Measurements from ENCODE around the gene DNASE2. TPM values are rescaled to one million over a fixed set of nuclear protein-coding genes. Genes with fewer than 3 reads are reported as not detected.
"Not testable (repeated sequence)": the region's sequence is repeated elsewhere in the genome, so short reads cannot be mapped to it uniquely, and the experiment has no call there.

DNASE2 gene
- total RNA-seq, 1 experiment from 2014 or later, result 16.4 TPM

DNA sequence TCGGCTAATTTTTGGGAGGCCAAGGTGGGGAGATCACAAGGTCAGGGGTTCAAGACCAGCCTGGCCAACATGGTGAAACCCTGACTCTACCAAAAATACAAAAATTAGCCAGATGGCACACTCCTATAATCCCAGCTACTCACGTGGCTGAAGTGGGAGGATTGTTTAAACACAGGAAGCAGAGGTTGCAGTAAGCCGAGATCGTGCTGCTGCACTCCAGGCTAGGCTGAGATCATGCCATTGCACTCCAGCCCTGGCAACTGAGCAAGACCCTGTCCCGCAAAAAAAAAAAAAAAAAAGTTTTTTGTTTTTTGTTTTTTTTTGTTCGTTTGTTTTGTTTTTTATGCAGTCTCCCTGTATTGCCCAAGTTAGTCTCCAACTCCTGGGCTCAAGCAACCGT lies 21.7 kb downstream of the DNASE2 start:
- H3K36me3 ChIP-seq, result no peaks in the 10 kb centered on the region
- no peaks in the 10 kb centered on the region for H3K27me3 ChIP-seq
- no peak overlapping the region for H3K4me3 ChIP-seq
- H3K4me1 ChIP-seq, result no peaks in the 10 kb centered on the region
- DNase-seq, result no peak
- H3K9me3 ChIP-seq (replicated peaks), result no peaks in the 10 kb centered on the region
- H3K27ac ChIP-seq, result no peak overlapping the region

DNA sequence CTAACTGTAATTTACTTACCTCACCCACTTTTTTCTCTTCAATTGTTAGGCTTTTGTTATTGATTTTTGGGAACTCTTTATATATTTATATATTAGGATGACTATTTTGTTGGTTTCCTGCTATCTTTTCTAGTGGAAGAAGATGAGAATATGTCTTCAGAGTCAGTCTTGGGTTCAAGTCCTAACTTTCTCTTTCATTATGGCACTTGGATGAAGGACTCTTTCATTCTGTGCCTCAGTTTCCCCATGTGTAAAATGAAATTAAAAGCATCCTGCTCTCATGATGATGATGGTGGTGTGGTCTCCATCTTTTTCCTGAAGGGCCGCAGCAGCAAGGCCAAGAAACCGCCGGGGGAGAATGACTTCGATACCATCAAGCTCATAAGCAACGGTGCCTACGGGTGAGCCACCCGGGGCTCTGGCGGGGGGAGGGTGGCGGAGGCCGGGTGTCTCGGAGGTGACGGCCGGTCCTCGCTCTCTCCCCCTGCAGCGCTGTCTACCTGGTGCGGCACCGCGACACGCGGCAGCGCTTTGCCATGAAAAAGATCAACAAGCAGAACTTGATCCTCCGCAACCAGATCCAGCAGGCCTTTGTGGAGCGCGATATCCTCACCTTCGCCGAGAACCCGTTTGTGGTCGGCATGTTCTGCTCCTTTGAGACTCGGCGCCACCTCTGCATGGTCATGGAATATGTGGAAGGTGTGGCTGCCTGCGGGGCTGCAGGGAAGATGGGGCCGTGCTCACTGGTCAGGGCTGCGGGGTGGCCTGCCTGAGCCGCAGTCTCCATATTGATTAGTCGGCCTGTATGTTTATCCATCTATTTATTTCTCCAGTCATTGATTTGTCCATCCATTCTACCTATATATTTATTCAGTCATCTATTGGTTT lies 23.0 kb downstream of the DNASE2 start:
- Histone ChIP-seq H3K27me3 (no peaks in the 10 kb centered on the region), H3K9me3 (replicated peaks) (no peaks in the 10 kb centered on the region), H3K27ac (no peak overlapping the region), H3K36me3 (no peaks in the 10 kb centered on the region), H3K4me3 (no peak overlapping the region), H3K4me1 (no peaks in the 10 kb centered on the region)
- no peak for DNase-seq

DNA sequence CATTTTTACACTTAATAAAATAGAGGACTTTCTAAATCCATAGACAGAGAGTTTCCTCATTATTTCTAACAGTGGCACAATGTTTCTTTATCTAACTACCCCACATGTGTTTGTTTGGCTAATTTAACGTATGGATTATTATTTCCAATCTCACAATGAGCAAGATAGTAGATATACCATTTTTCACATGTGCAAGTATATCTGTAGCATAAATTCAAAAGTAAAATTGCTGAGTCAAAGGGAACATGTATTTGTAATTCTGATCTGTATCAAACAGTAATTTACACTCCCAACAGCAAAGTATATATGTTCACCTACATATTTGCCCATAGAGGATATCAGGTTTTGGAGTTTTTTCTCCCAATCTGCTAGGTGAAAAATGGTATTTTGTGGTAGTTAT lies 24.6 kb downstream of the DNASE2 start:
- Histone ChIP-seq H3K27me3 (no peaks in the 10 kb centered on the region), H3K4me3 (no peak overlapping the region), H3K9me3 (replicated peaks) (no peaks in the 10 kb centered on the region), H3K36me3 (no peaks in the 10 kb centered on the region), H3K4me1 (no peaks in the 10 kb centered on the region), H3K27ac (no peak overlapping the region)
- no peak for DNase-seq

DNA sequence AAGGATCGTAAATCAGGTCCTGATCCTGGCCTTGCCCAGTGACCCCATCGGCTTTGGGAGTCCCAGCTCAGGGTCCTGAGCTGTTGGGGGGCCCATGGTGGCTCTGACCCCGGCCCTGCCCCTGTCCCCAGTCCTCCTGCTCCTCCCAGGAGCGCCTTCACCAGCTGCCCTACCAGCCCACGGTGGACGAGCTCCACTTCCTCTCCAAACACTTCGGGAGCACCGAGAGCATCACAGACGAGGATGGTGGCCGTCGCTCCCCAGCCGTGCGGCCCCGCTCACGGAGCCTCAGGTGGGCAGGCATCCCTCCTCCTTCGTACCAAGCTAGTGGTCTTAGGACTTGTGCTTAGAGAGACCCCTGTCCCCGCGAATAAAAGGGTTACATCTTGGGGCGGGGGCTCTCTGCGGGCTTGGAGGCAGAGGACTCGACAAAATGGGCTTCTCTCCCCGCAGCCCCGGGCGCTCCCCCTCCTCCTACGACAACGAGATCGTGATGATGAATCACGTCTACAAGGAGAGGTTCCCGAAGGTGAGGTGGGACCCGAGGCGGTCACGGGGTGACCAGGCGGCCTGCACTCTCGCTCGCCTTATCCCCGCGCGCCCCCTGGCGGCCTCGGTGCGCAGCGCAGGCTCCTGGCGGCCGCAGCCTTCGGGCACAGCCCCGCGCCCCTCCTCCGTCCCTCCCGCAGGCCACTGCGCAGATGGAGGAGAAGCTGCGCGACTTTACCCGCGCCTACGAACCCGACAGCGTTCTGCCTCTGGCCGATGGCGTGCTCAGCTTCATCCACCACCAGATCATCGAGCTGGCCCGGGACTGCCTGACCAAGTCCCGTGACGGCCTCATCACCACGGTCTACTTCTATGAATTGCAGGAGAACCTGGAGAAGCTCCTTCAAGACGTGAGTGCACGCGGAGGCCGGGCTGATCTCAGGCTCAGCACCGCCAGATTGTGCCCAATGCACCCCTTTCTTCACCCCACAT lies 33.8 kb downstream of the DNASE2 start:
- DNase-seq, result peak; percentile 85 to 90
- Histone ChIP-seq H3K4me3 (no peak overlapping the region), H3K27me3 (no peaks in the 10 kb centered on the region), H3K9me3 (replicated peaks) (no peaks in the 10 kb centered on the region), H3K27ac (no peak overlapping the region), H3K36me3 (no peaks in the 10 kb centered on the region), H3K4me1 (no peaks in the 10 kb centered on the region)

DNA sequence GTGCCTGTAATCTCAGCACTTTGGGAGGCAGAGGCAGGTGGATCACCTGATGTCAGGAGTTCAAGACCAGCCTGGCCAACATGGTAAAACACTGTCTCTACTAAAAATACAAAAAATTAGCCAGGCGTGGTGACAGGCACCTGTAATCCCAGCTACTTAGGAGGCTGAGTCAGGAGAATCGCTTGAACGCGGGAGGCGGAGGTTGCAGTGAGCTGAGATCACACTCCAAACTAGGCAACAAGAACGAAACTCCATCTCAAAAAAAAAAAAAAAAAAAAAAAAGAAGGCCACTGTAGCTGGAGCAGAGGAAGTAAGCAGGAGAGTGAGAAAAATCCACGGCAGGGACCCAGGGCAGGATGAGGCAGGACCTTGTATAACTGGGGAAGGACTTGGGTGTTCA lies 34.6 kb downstream of the DNASE2 start:
- H3K9me3 ChIP-seq (replicated peaks); H3K36me3 ChIP-seq; H3K4me3 ChIP-seq; H3K4me1 ChIP-seq; H3K27me3 ChIP-seq; DNase-seq; H3K27ac ChIP-seq: not testable (repeated sequence)

DNA sequence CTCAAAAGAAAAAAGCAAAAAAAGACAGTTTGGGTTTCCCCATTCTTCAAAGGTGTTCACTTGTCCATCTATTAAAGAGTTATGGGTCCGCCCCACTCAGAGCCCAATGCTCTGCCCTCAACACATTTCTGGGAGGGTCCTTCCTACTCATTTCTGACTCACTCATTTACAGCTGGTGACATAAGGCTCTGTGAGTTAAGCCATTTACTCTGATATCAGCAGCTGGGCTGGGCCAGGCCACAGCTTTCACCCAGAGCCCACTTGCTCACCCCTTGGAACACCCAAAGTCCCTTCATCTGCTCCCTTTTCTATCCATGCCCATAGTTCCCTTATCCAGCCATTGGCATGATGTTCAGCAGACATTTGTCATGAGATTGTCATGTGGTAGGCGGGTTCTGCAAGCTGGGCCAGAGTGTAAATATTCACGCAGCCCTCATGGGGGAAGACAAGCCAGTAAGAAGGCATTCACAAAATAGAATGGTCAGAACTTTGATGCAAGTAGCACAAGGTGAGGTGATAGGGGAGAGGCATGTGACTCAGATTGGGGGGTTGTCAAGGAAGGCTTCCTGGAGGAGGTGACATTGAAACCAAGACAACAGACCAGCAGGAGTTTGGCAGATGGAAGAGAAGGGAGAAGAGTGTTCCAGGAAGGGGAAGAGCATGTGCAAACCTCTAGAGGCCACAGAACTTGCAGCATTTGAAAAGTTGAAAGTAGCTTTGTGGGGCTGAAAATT lies 37.1 kb downstream of the DNASE2 start:
- DNase-seq, result no peak
- H3K27me3 ChIP-seq, result peaks cover 5% of the 10 kb centered on the region; the same call in 1 of the 2 replicates
- H3K36me3 ChIP-seq, result no peaks in the 10 kb centered on the region
- no peaks in the 10 kb centered on the region for H3K4me1 ChIP-seq
- no peaks in the 10 kb centered on the region for H3K9me3 ChIP-seq (replicated peaks)
- H3K4me3 ChIP-seq, result no peak overlapping the region
- H3K27ac ChIP-seq, result no peak overlapping the region

DNA sequence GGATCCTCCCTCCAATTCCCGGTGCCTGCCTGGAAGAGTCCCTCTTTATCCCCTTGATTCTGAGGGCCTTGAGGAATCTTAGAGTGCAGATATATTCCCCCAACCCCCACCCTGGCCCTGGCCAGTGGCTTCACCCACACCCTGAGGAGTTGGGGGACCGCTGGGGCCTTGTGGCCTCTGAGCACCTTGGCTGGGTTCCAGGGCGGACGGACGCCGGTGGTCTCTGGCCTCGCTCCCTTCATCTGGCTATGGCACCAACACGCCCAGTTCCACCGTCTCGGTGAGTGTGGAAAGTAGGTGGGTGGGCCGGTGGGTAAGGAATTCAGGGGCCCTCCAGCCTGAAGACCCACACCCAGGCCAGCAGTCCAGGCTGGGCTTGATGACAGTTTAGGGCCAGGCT lies 37.9 kb downstream of the DNASE2 start:
- H3K36me3 ChIP-seq, result no peaks in the 10 kb centered on the region
- no peak overlapping the region for H3K27ac ChIP-seq
- peaks cover 6% of the 10 kb centered on the region; the same call in 1 of the 2 replicates for H3K27me3 ChIP-seq

DNA sequence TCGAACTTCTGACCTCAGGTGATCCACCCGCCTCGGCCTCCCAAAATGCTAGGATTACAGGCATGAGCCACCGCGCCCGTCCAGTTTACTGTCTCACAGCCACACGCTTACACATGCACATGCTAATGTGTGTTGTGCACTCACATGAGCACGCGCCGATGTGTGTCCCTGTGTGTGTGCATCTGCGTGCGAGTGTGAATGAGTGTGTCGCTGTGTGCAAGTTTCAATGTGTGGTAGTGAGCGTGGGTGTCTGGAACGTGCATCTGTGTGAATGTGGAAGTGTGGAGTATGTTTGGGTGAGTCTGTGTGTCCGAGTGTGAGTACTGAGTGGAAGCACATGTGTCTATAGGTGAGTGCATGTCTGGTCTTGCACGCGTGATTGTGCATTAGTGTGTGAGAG lies 38.7 kb downstream of the DNASE2 start:
- DNase-seq, result no peak
- Histone ChIP-seq H3K27me3 (peaks cover 10% of the 10 kb centered on the region; the same call in 1 of the 2 replicates), H3K36me3 (no peaks in the 10 kb centered on the region), H3K4me3 (no peak overlapping the region), H3K27ac (no peak overlapping the region), H3K9me3 (replicated peaks) (no peaks in the 10 kb centered on the region), H3K4me1 (no peaks in the 10 kb centered on the region)

More for the DNA sequence above, 37.9 kb downstream of the DNASE2 start:
- no peaks in the 10 kb centered on the region for H3K9me3 ChIP-seq (replicated peaks)
- DNase-seq, result no peak
- no peak overlapping the region for H3K4me3 ChIP-seq
- H3K4me1 ChIP-seq, result no peaks in the 10 kb centered on the region

DNA sequence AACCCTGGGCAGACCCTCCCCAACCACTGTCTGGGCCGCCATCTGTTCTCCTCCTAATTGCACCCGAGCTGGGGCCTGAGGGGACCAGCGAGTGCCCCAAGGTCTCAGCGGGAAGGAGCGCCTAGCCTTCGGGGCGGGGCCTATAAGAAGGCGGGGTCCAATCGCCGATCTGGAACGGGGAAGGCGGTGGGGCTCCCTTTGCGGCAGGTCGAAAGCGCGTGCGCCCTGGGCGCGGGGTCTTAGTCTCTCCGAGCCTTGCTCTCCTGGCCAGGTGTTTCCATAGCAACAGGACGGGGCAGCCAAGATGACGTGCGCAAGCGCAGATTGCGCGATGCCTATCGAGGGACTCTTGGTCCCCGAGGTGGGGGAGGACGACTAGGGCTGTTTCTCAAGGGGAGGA lies 40.2 kb downstream of the DNASE2 start:
- Histone ChIP-seq H3K9me3 (replicated peaks) (no peaks in the 10 kb centered on the region), H3K4me1 (no peaks in the 10 kb centered on the region), H3K27ac (no peak overlapping the region), H3K36me3 (no peaks in the 10 kb centered on the region), H3K4me3 (no peak overlapping the region), H3K27me3 (peaks cover 11% of the 10 kb centered on the region; the same call in 1 of the 2 replicates)
- peak; percentile 49 to 52 for DNase-seq

DNA sequence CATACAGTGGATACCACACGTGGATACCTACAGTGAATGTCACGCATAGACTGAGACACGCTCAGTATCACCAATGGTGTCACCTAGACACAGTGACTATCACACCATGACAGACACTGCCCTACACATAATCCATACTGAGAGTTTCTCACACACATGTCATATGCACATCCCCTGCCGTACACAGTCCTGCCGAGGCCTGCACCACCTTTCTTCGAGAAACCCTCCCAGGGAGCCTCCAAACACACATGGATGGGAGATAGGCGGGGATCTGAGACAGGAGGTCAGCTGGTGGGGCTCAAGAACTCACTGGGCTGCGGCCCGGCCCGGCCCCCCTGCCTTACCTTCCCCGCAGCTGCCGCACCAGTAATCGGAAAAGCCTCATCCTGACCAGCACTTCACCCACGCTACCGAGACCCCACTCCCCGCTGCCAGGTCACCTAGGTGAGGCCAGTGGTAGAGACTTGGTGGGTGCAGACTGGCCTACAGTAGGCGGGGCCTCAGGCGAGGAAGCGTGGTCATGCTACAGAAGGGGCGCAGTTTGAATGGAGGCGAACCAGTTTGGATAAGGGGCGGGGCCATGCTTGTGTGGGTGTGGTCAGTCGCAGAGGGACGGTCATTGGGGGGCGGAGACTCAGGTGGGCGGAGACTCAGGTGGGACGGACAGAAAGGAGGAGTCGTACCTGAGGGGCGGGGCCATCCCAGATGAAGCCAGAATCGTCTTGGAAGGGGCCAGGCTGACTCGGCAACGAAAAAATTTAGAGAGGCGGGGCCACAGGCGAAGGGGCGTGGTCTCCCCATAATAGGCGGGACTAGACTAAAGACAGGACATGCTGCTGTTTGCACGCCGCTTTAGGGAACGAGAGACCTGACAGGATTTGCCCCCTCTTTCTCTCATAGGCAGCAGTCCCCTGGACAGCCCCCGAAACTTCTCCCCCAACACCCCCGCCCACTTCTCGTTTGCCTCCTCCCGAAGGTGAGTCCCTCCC lies 40.9 kb downstream of the DNASE2 start:
- no peaks in the 10 kb centered on the region for H3K4me1 ChIP-seq
- DNase-seq, result peak; percentile 73 to 75
- no peak overlapping the region for H3K27ac ChIP-seq
- no peaks in the 10 kb centered on the region for H3K9me3 ChIP-seq (replicated peaks)
- H3K27me3 ChIP-seq, result peaks cover 18% of the 10 kb centered on the region
- no peaks in the 10 kb centered on the region for H3K36me3 ChIP-seq
- H3K4me3 ChIP-seq, result no peak overlapping the region

DNA sequence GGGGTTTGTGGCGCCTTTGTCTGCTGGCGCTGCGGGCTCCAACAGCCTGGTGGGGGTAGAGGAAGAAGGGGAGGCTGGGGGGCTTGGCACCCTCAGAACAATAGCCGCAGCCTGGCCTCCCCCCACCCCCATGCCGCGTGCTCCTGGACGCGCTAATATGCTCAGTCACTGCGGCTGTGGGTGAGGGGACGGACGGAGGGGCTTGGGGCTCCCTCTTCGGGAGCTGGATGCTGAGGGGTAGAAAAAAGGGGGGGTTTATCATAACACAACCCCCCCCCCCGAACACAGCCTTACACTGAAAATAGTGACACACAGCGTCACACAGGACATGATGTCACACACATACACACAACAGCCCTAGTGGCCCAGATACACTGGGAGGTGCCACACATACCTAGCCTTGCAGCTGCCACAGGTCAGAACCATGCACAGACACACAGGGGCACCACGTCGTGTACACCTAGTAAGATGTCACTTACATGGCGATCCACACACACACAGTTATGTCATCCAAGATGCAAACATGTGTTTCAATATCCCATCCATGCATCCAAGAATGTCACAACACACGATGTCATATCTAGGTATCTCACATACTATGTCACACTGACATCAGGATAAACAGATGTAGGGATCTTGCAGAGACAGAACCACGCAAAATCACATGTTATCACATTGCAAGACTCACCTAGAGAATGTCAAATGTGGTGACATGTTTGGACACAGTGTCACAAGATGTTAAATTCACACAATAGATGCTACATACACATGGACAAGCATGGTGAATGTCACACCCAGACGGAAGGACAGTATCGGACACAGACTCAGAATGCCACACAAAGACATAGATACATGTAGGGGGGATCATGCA lies 42.1 kb downstream of the DNASE2 start:
- DNase-seq, result no peak
- Histone ChIP-seq H3K36me3 (no peaks in the 10 kb centered on the region), H3K4me1 (no peaks in the 10 kb centered on the region), H3K27me3 (peaks cover 30% of the 10 kb centered on the region), H3K4me3 (no peak overlapping the region), H3K27ac (no peak overlapping the region), H3K9me3 (replicated peaks) (no peaks in the 10 kb centered on the region)

DNA sequence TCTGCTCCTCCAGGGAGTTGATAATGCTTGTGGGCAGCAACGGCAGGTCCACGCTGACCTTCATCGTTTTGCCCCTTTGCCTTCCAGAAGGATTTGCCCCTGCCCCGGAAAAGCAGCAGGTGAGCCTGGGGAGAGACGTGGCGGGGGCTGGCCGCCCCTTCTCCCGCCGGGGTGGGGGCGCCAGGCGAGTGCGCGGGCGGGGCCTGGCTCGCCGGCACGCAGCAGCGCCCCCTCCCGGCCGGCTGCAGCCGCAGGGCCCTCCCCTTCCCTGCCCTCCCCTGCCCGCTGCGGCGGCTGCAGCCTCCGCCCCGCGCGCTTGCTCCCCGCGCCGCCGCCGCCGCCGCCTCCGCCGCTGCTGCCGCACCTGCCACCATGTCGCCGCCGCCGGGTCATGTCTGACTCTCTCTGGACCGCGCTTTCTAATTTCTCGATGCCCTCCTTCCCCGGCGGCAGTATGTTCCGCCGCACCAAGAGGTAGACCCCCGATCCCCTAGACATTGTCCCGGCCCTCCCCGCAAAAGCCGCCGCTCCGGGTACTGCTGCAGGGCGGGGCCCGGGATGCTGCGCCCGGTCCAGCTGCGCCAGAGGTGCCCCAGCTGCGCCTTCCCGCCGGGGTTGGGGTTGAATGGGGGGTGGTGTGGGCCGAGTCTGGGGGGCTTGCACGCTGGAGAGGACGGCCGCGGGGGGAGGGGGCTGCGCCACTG lies 42.9 kb downstream of the DNASE2 start, which contains the start of gene MAST1:
Gene MAST1 (plus strand): TSS at position 334 of the 704 bp plus-strand sequence. CDS start 58 bp downstream, at position 392.
- no peak within 1 kb of the TSS for H3K27ac ChIP-seq
- no peaks in the 10 kb centered on the region for H3K4me1 ChIP-seq
- no peaks in the 10 kb centered on the region for H3K9me3 ChIP-seq (replicated peaks)
- DNase-seq, result peak; percentile 54 to 74
- peak within 1 kb of the TSS; percentile 43 for H3K4me3 ChIP-seq
- peaks cover 30% of the 10 kb centered on the region for H3K27me3 ChIP-seq
- no peaks in the 10 kb centered on the region for H3K36me3 ChIP-seq
